Upper lobe of left lung (tissue), 6 donors: ENCODE data around the gene JMY. TPM values are rescaled to one million over a fixed set of nuclear protein-coding genes. Genes with fewer than 3 reads are reported as not detected.

Source experiments
- ATAC-seq, 2 donors: fragments of 200-7000 bp; cut with Tn5 transposase; one replicate each; pipeline ENCODE4 v1.9.1; 2022; ENCODE audit warnings: mild to moderate bottlenecking in 2 of 2, moderate library complexity in 2 of 2; ENCODE audit not compliant: low FRiP score in 2 of 2
- DNase-seq, 2 donors: peaks; one replicate each; pipeline ENCODE4 v3.0.0-alpha.2; 2019 to 2020
- H3K27ac ChIP-seq, 4 donors: fragments of 200-600 bp; sonication (generic); one replicate each; pipeline ENCODE4 v1.5.1; 2016 to 2019
- H3K27me3 ChIP-seq, 4 donors: fragments of 200-600 bp; sonication (generic); one replicate each; pipeline ENCODE4 v1.5.1; 2017 to 2019
- H3K36me3 ChIP-seq, 4 donors: fragments of 200-600 bp; sonication (generic); one replicate each; pipeline ENCODE4 v1.5.1; 2016 to 2019
- H3K4me1 ChIP-seq, 4 donors: fragments of 200-600 bp; sonication (generic); one replicate each; pipeline ENCODE4 v1.5.1; 2018 to 2019
- H3K4me3 ChIP-seq, 4 donors: fragments of 200-600 bp; sonication (generic); one replicate each; pipeline ENCODE4 v1.5.1; 2017 to 2019; ENCODE audit warnings: mild to moderate bottlenecking in 2 of 4, moderate library complexity in 1 of 4
- H3K9me3 ChIP-seq, 4 donors: fragments of 200-600 bp; sonication (generic); one replicate each; pipeline ENCODE4 v1.5.1; 2018 to 2019
- CTCF ChIP-seq, 6 experiments: fragments of 450-650 bp in 4 of 6; fragments of 200-600 bp in 2 of 6; sonication (generic) in 2 of 6; IDR thresholded peaks; one replicate each; pipeline ENCODE4 v1.5.1; 2016 to 2019; ENCODE audit warnings: antibody characterized with exemption in 6 of 6
- EP300 ChIP-seq, 4 donors: sonication (generic); formaldehyde crosslinking; IDR thresholded peaks; one replicate each; pipeline ENCODE4 v1.5.1; 2017; ENCODE audit warnings: antibody characterized with exemption in 4 of 4, control low read depth in 2 of 4
- POLR2A ChIP-seq, 4 donors: fragments of 450-650 bp; IDR thresholded peaks; one replicate each; pipeline ENCODE4 v1.5.1; 2016 to 2017; ENCODE audit warnings: antibody characterized with exemption in 4 of 4, mild to moderate bottlenecking in 2 of 4
- POLR2AphosphoS5 ChIP-seq, 2 donors: sonication (generic); formaldehyde crosslinking; IDR thresholded peaks; one replicate each; pipeline ENCODE4 v1.5.1; 2017; ENCODE audit warnings: antibody characterized with exemption in 2 of 2
- WGBS, 2 donors: methylation state at CpG; one replicate each; pipeline ENCODE4 v1.1.5; 2017 to 2018; 5-methylcytosine and 5-hydroxymethylcytosine counted together
- total RNA-seq, 6 donors: library from RNA; depleted of rRNA in 4 of 6; stranded (reverse); fragments of >200 nt in 4 of 6; gene quantifications; one replicate each; pipeline versions ENCODE4 v1.1.0 to v1.2.1, GENCODE V29; 2016 to 2021
- donor health status: DM: no; HTN: no; CAD: no; lungs with moderate emphysema.
- donor health status: DM: no; HTN: yes; CAD: no; lungs with severe emphysema.

JMY gene
- total RNA-seq, 6 donors from 2014 or later, result 7.9 to 28.8 (median 11.9) TPM

GRCh38 chr5:79261897-79262296 is 26.0 kb downstream of the JMY start:
- H3K27me3 ChIP-seq, result no peaks in the 10 kb centered on the region
- ATAC-seq (no peak), DNase-seq (no peak)
- H3K4me3 ChIP-seq, result no peak overlapping the region
- no peak for TF ChIP-seq CTCF (IDR thresholded peaks at IDR 0.05)
- TF ChIP-seq POLR2A (IDR thresholded peaks at IDR 0.05), result no peak
- TF ChIP-seq POLR2AphosphoS5 (IDR thresholded peaks at IDR 0.05), result no peak
- TF ChIP-seq EP300 (IDR thresholded peaks at IDR 0.05), result no peak
- no peaks in the 10 kb centered on the region for H3K36me3 ChIP-seq
- no peaks in the 10 kb centered on the region for H3K4me1 ChIP-seq
- 88% methylated on average over 4 of the region's 4 CpGs for WGBS, 2 donors
- H3K27ac ChIP-seq, result no peak overlapping the region
- H3K9me3 ChIP-seq, result no peaks in the 10 kb centered on the region

- Histone ChIP-seq H3K36me3 (no peaks in the 10 kb centered on the region), H3K4me1 (no peaks in the 10 kb centered on the region), H3K27ac (no peak overlapping the region), H3K4me3 (no peak overlapping the region), H3K27me3 (no peaks in the 10 kb centered on the region), H3K9me3 (no peaks in the 10 kb centered on the region)
- ATAC-seq (no peak), DNase-seq (no peak)
- 78 to 89% methylated on average over 7 of the region's 7 CpGs for WGBS, 2 donors
- TF ChIP-seq POLR2AphosphoS5 (IDR thresholded peaks at IDR 0.05), result no peak
- no peak for TF ChIP-seq CTCF (IDR thresholded peaks at IDR 0.05)
- TF ChIP-seq EP300 (IDR thresholded peaks at IDR 0.05), result no peak
- no peak for TF ChIP-seq POLR2A (IDR thresholded peaks at IDR 0.05)
Observed at GRCh38 chr5:79263290-79263689, 27.4 kb downstream of the JMY start.

- Histone ChIP-seq H3K27me3 (no peaks in the 10 kb centered on the region), H3K9me3 (no peaks in the 10 kb centered on the region), H3K4me3 (no peak overlapping the region), H3K27ac (no peak overlapping the region), H3K36me3 (no peaks in the 10 kb centered on the region), H3K4me1 (no peaks in the 10 kb centered on the region)
- TF ChIP-seq POLR2AphosphoS5 (IDR thresholded peaks at IDR 0.05), result no peak
- TF ChIP-seq POLR2A (IDR thresholded peaks at IDR 0.05), result no peak
- TF ChIP-seq CTCF (IDR thresholded peaks at IDR 0.05), result no peak
- TF ChIP-seq EP300 (IDR thresholded peaks at IDR 0.05), result no peak
- no peak for DNase-seq
- no peak for ATAC-seq
Observed at GRCh38 chr5:79267180-79267579, 31.2 kb downstream of the JMY start.

- H3K27ac ChIP-seq, result no peak overlapping the region
- WGBS, 2 donors, result 94 to 96% methylated on average over 3 of the region's 3 CpGs
- TF ChIP-seq EP300 (IDR thresholded peaks at IDR 0.05) (no peak), POLR2AphosphoS5 (IDR thresholded peaks at IDR 0.05) (no peak), CTCF (IDR thresholded peaks at IDR 0.05) (no peak), POLR2A (IDR thresholded peaks at IDR 0.05) (no peak)
Observed at GRCh38 chr5:79269733-79270166, 33.8 kb downstream of the JMY start.

GRCh38 chr5:79273341-79273740 is 37.4 kb downstream of the JMY start:
- no peak overlapping the region for H3K4me3 ChIP-seq
- no peak overlapping the region for H3K27ac ChIP-seq
- DNase-seq, result no peak
- H3K36me3 ChIP-seq, result no peaks in the 10 kb centered on the region
- 97 to 98% methylated on average over 4 of the region's 4 CpGs for WGBS, 2 donors
- ATAC-seq, result no peak
- H3K9me3 ChIP-seq, result no peaks in the 10 kb centered on the region
- peaks cover 0 to 4% (median 0%) of the 10 kb centered on the region in 4 donors for H3K4me1 ChIP-seq
- H3K27me3 ChIP-seq, result no peaks in the 10 kb centered on the region
- no peak for TF ChIP-seq EP300 (IDR thresholded peaks at IDR 0.05)
- TF ChIP-seq POLR2A (IDR thresholded peaks at IDR 0.05), result no peak
- TF ChIP-seq CTCF (IDR thresholded peaks at IDR 0.05), result no peak
- no peak for TF ChIP-seq POLR2AphosphoS5 (IDR thresholded peaks at IDR 0.05)

More at GRCh38 chr5:79269733-79270166, 33.8 kb downstream of the JMY start:
- no peak for ATAC-seq
- H3K36me3 ChIP-seq, result no peaks in the 10 kb centered on the region
- no peaks in the 10 kb centered on the region for H3K27me3 ChIP-seq
- H3K9me3 ChIP-seq, result no peaks in the 10 kb centered on the region
- DNase-seq, result no peak
- H3K4me1 ChIP-seq, result no peaks in the 10 kb centered on the region
- no peak overlapping the region for H3K4me3 ChIP-seq
